Neuronal stem cell (in vitro differentiated cells): Measurements from ENCODE around the gene PSMC1.
A peak's percentile ranks its signal among the peaks of the same experiment; 100 is the strongest.

ENCODE experiments used
- DNase-seq: peaks from one replicate; pipeline ENCODE4 v3.0.0-alpha.2; 2013; ENCODE audit warnings: low spot score
- H2AFZ ChIP-seq: one replicate; pipeline ENCODE4 v1.6.1; 2013; ENCODE audit warnings: mild to moderate bottlenecking, low read length, inconsistent platforms
- H2AK5ac ChIP-seq: 2 replicates; pipeline ENCODE4 v1.6.1; 2013; ENCODE audit warnings: low read depth, mild to moderate bottlenecking, inconsistent platforms, low read length, moderate library complexity, mixed read lengths
- H2BK120ac ChIP-seq: 2 replicates; pipeline ENCODE4 v1.6.1; 2013; ENCODE audit warnings: low read depth, mild to moderate bottlenecking, inconsistent platforms, low read length, moderate library complexity, mixed read lengths
- H2BK12ac ChIP-seq: one replicate; pipeline ENCODE4 v1.6.1; 2013; ENCODE audit warnings: low read length, inconsistent platforms
- H2BK15ac ChIP-seq: 2 replicates; pipeline ENCODE4 v1.6.1; 2013; ENCODE audit warnings: mild to moderate bottlenecking, low read length, inconsistent platforms, mixed read lengths
- H2BK5ac ChIP-seq: one replicate; pipeline ENCODE4 v1.6.1; 2013; ENCODE audit warnings: inconsistent platforms, mild to moderate bottlenecking, low read length, moderate library complexity
- H3K14ac ChIP-seq: one replicate; pipeline ENCODE4 v1.6.1; 2013; ENCODE audit warnings: low read length, inconsistent platforms
- H3K18ac ChIP-seq: 2 replicates; pipeline ENCODE4 v1.6.1; 2013; ENCODE audit warnings: low read length, inconsistent platforms
- H3K23ac ChIP-seq: 2 replicates; pipeline ENCODE4 v1.6.1; 2013; ENCODE audit warnings: low read depth, mild to moderate bottlenecking, mixed read lengths, low read length, inconsistent platforms; ENCODE audit not compliant: poor library complexity
- H3K27ac ChIP-seq: replicated peaks from 3 replicates; pipeline ENCODE4 v1.5.1; 2013; ENCODE audit warnings: low read length, inconsistent platforms
- H3K27me3 ChIP-seq, 3 experiments: 2 replicates each; pipeline ENCODE4 v1.6.1; 2013; ENCODE audit warnings: low read length in 3 of 3, mild to moderate bottlenecking in 2 of 3, inconsistent platforms in 1 of 3, low read depth in 1 of 3, mixed read lengths in 1 of 3, moderate library complexity in 1 of 3; ENCODE audit not compliant: control insufficient read depth in 3 of 3, insufficient read depth in 3 of 3
- H3K36me3 ChIP-seq, 2 donors: replicated peaks in 1 of 2; 2 replicates each; pipeline ENCODE4 v1.6.1; 2013; ENCODE audit warnings: low read length in 2 of 2; ENCODE audit not compliant: control insufficient read depth in 2 of 2, insufficient read depth in 2 of 2
- H3K4ac ChIP-seq: 2 replicates; pipeline ENCODE4 v1.6.1; 2013; ENCODE audit warnings: inconsistent platforms, mild to moderate bottlenecking, low read length, moderate library complexity
- H3K4me1 ChIP-seq, 2 donors: 1 replicate in 1 of 2; 2 replicates in 1 of 2; pipeline ENCODE4 v1.6.1; 2013; ENCODE audit warnings: low read length in 2 of 2, low read depth in 1 of 2; ENCODE audit not compliant: control insufficient read depth in 2 of 2, insufficient read depth in 1 of 2
- H3K4me2 ChIP-seq: one replicate; pipeline ENCODE4 v1.6.1; 2013; ENCODE audit warnings: mild to moderate bottlenecking, low read length, inconsistent platforms; ENCODE audit not compliant: insufficient read depth, poor library complexity, severe bottlenecking
- H3K4me3 ChIP-seq, 2 donors: 2 replicates each; pipeline ENCODE4 v1.5.1; 2013; ENCODE audit warnings: low read length in 2 of 2, mild to moderate bottlenecking in 2 of 2, inconsistent platforms in 1 of 2, moderate library complexity in 1 of 2
- H3K79me1 ChIP-seq: one replicate; pipeline ENCODE4 v1.6.1; 2013; ENCODE audit warnings: low read depth, mild to moderate bottlenecking, inconsistent platforms, low read length, moderate library complexity
- H3K9ac ChIP-seq: one replicate; pipeline ENCODE4 v1.6.1; 2013; ENCODE audit warnings: mild to moderate bottlenecking, low read depth, low read length, inconsistent platforms; ENCODE audit not compliant: poor library complexity
- H3K9me3 ChIP-seq, 2 donors: replicated peaks in 1 of 2; 2 replicates each; pipeline versions ENCODE3 to v1.6.1; 2013; ENCODE audit warnings: low read length in 2 of 2, mild to moderate bottlenecking in 2 of 2, inconsistent platforms in 1 of 2, low read depth in 1 of 2, mixed read lengths in 1 of 2, moderate library complexity in 1 of 2; ENCODE audit not compliant: control insufficient read depth in 2 of 2, insufficient read depth in 1 of 2
- H4K8ac ChIP-seq: one replicate; pipeline ENCODE4 v1.6.1; 2013; ENCODE audit warnings: low read depth, mild to moderate bottlenecking, inconsistent platforms, low read length, moderate library complexity
- H4K91ac ChIP-seq: one replicate; pipeline ENCODE4 v1.6.1; 2013; ENCODE audit warnings: low read length, low read depth, mild to moderate bottlenecking, inconsistent platforms; ENCODE audit not compliant: poor library complexity
- WGBS, 2 donors: extraction: QIAGEN DNeasy Blood & Tissue Kit; methylation state at CpG; one replicate each; pipeline ENCODE4 v1.1.7; 2013; ENCODE audit warnings: missing lambda C conversion rate in 2 of 2, mixed read lengths in 1 of 2; ENCODE audit not compliant: insufficient read length in 2 of 2, insufficient replicate concordance in 1 of 2; ENCODE audit errors: extremely low coverage in 2 of 2; 5-methylcytosine and 5-hydroxymethylcytosine counted together

Gene PSMC1

GRCh38 chr14:90319173-90319572, 62.8 kb downstream of the PSMC1 start:
- no peak overlapping the region for H2AK5ac ChIP-seq
- no peak overlapping the region for H3K14ac ChIP-seq
- H3K4me2 ChIP-seq = no peak overlapping the region
- H2BK12ac ChIP-seq = no peak overlapping the region
- no peak overlapping the region for H3K9ac ChIP-seq
- H4K8ac ChIP-seq = no peak overlapping the region
- H3K23ac ChIP-seq = no peak overlapping the region
- WGBS, 2 donors = no CpG with 5 or more reads among the region's 3 CpGs
- peaks cover 5 to 44% of the 10 kb centered on the region in 2 donors for H3K36me3 ChIP-seq
- H3K27ac ChIP-seq = no peak overlapping the region
- H2BK15ac ChIP-seq = no peak overlapping the region
- H3K18ac ChIP-seq = no peak overlapping the region
- H3K4me3 ChIP-seq = no peak overlapping the region
- no peak overlapping the region for H2AFZ ChIP-seq
- no peak overlapping the region for H2BK120ac ChIP-seq
- H3K4me1 ChIP-seq = no peaks in the 10 kb centered on the region
- H3K27me3 ChIP-seq = no peaks in the 10 kb centered on the region
- H2BK5ac ChIP-seq = no peak overlapping the region
- no peak overlapping the region for H3K4ac ChIP-seq
- H4K91ac ChIP-seq = no peak overlapping the region
- no peaks in the 10 kb centered on the region for H3K79me1 ChIP-seq
- DNase-seq = no peak
- peaks cover 0 to 11% of the 10 kb centered on the region in 2 donors for H3K9me3 ChIP-seq

DNA sequence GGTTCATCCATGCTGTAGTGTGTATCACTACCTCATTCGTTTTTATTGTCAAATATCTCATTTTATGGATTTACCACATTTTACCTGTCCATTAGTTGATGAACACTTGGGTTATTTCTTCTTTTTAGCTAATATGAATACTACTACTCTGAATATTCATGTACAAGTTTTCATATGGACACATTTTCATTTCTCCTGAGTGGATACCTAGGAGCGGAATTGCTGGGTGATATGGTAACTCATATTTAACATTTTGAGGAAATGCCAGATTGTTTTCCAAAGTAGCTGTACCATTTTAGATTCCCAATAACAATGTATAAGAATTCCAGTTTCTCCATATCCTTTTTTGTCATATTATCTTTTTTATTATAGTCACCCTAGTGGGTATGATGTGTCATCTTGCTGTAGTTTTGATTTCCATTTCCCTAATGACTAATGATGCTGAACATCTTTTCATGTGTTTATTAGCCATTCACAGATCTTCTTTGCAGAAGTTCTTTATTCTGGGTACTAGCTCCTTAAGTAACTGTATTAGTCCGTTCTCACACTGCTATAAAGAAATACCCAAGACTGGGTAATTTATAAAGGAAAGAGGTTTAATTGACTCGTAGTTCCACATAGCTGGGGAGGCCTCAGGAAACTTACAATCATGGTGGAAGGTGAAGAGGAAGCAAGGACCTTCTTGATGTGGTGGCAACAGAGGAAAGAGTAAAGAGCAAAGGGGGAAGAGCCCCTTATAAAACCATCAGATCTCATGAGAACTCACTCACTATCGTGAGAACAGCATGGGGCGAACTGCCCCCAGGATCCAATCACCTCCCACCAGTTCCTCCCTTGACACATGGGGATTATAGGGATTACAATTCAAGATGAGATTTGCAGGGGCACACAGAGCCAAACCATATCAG, 63.5 kb downstream of the PSMC1 start:
- H3K79me1 ChIP-seq = no peaks in the 10 kb centered on the region
- WGBS, 2 donors = no CpG with 5 or more reads among the region's 6 CpGs

GRCh38 chr14:90321891-90322290, 65.5 kb downstream of the PSMC1 start:
- Histone ChIP-seq H2AK5ac (no peak overlapping the region), H2BK12ac (no peak overlapping the region), H2BK120ac (peak overlapping the region; percentile 77), H3K79me1 (no peaks in the 10 kb centered on the region), H3K27ac (no peak overlapping the region), H3K14ac (peak overlapping the region; percentile 79), H3K27me3 (no peaks in the 10 kb centered on the region), H3K4ac (no peak overlapping the region), H3K4me2 (no peak overlapping the region), H2AFZ (no peak overlapping the region), H3K36me3 (peaks cover 0 to 23% of the 10 kb centered on the region in 2 donors), H2BK15ac (no peak overlapping the region), H3K9ac (no peak overlapping the region), H3K4me3 (no peak overlapping the region), H3K4me1 (no peaks in the 10 kb centered on the region), H3K18ac (no peak overlapping the region), H4K8ac (no peak overlapping the region), H2BK5ac (no peak overlapping the region), H4K91ac (no peak overlapping the region), H3K9me3 (peaks cover 0 to 11% of the 10 kb centered on the region in 2 donors), H3K23ac (no peak overlapping the region)
- no CpG with 5 or more reads among the region's 4 CpGs for WGBS, 2 donors
- DNase-seq = no peak

More for the DNA sequence above, 63.5 kb downstream of the PSMC1 start:
- Histone ChIP-seq H3K27me3 (no peaks in the 10 kb centered on the region), H3K9me3 (peaks cover 0 to 11% of the 10 kb centered on the region in 2 donors), H4K8ac (no peak overlapping the region), H3K36me3 (peaks cover 3 to 37% of the 10 kb centered on the region in 2 donors), H2BK12ac (no peak overlapping the region), H3K18ac (no peak overlapping the region), H3K4me1 (no peaks in the 10 kb centered on the region), H4K91ac (no peak overlapping the region), H3K4ac (no peak overlapping the region), H3K4me3 (no peak overlapping the region), H2BK5ac (no peak overlapping the region), H2BK15ac (no peak overlapping the region), H2AK5ac (no peak overlapping the region), H3K9ac (no peak overlapping the region), H3K4me2 (no peak overlapping the region), H3K14ac (no peak overlapping the region), H2BK120ac (no peak overlapping the region), H3K23ac (no peak overlapping the region), H3K27ac (no peak overlapping the region), H2AFZ (no peak overlapping the region)
- no peak for DNase-seq
